ENCODE data around the gene ZNF526.

GRCh38 chr19:42197375-42197817 is 22.7 kb upstream of the ZNF526 start:
- TF ChIP-seq CTCF (IDR thresholded peaks at IDR 0.05; ENCODE audit: insufficient read depth, low read length, poor library complexity, severe bottlenecking), result no peak
- no peak for TF ChIP-seq EZH2phosphoT487 (conservative IDR thresholded peaks at IDR 0.05; ENCODE audit: low read length)

Data from SU-DHL-6 (cell line).